B cell (primary cell): ENCODE results near the gene AAMP. TPM values are rescaled to one million over a fixed set of nuclear protein-coding genes. Genes with fewer than 3 reads are reported as not detected.

ENCODE experiments used
- ATAC-seq: fragments of 200-7000 bp; cut with Tn5 transposase; one replicate; pipeline ENCODE4 v1.10.0; 2021; ENCODE audit warnings: low read depth, mild to moderate bottlenecking, moderate number of reproducible peaks, moderate library complexity
- CTCF ChIA-PET: fragments of 350-600 bp; sonication (Branson Sonifier 250); formaldehyde crosslinking; loops from one replicate; lab custom pipeline; 2021; ENCODE audit warnings: antibody characterized with exemption, inconsistent platforms; lab: Charles Lee
- POLR2A ChIA-PET: fragments of 350-600 bp; sonication (Branson Sonifier 250); formaldehyde crosslinking; loops from one replicate; lab custom pipeline; 2021; ENCODE audit warnings: antibody characterized with exemption; lab: Charles Lee
- DNase-seq: peaks from one replicate; pipeline ENCODE4 v3.0.0; 2013
- H2AFZ ChIP-seq: 2 replicates; pipeline ENCODE4 v1.6.1; 2012; ENCODE audit warnings: mild to moderate bottlenecking, low read depth, low read length; ENCODE audit not compliant: insufficient read depth, poor library complexity, severe bottlenecking
- H3K27ac ChIP-seq, 2 donors: 1 replicate in 1 of 2; 2 replicates in 1 of 2; pipeline ENCODE4 v1.5.1; 2012 to 2013; ENCODE audit warnings: low read length in 2 of 2, mild to moderate bottlenecking in 2 of 2, moderate library complexity in 1 of 2
- H3K27me3 ChIP-seq, 4 experiments: fragments of 200-600 bp in 1 of 4; sonication (generic) in 1 of 4; replicated peaks in 1 of 4; 1 replicate in 2 of 4; 2 replicates in 2 of 4; pipeline versions ENCODE4 v1.6.1 to v1.7.0; 2013 to 2016; ENCODE audit warnings: low read length in 3 of 4, mild to moderate bottlenecking in 2 of 4, mixed read lengths in 1 of 4, moderate library complexity in 1 of 4; ENCODE audit not compliant: insufficient read depth in 4 of 4, control insufficient read depth in 3 of 4; ENCODE audit errors: control extremely low read depth in 1 of 4
- H3K36me3 ChIP-seq, 2 experiments: replicated peaks in 1 of 2; 1 replicate in 1 of 2; 2 replicates in 1 of 2; pipeline versions ENCODE4 v1.6.1 to v1.7.1; 2013; ENCODE audit warnings: low read length in 1 of 2; ENCODE audit not compliant: insufficient read depth in 2 of 2, control insufficient read depth in 1 of 2; ENCODE audit errors: control extremely low read depth in 1 of 2, extremely low read depth in 1 of 2
- H3K4me1 ChIP-seq, 2 donors: fragments of 200-600 bp in 1 of 2; sonication (generic) in 1 of 2; 1 replicate in 1 of 2; 2 replicates in 1 of 2; pipeline versions ENCODE4 v1.5.1 to v1.6.1; 2013 to 2017; ENCODE audit warnings: low read length in 2 of 2; ENCODE audit not compliant: control insufficient read depth in 2 of 2, insufficient read depth in 2 of 2
- H3K4me2 ChIP-seq: replicated peaks from 2 replicates; pipeline ENCODE3; 2012; ENCODE audit warnings: mild to moderate bottlenecking, low read depth, low read length; ENCODE audit not compliant: poor library complexity, severe bottlenecking
- H3K4me3 ChIP-seq, 5 experiments: fragments of 200-600 bp in 1 of 5; sonication (generic) in 1 of 5; 1 replicate in 3 of 5; 2 replicates in 2 of 5; pipeline versions ENCODE4 v1.5.1 to v1.7.0; 2011 to 2016; ENCODE audit warnings: low read length in 4 of 5, mild to moderate bottlenecking in 4 of 5, low read depth in 2 of 5, control low read depth in 1 of 5, moderate library complexity in 1 of 5; ENCODE audit not compliant: insufficient read depth in 1 of 5; ENCODE audit errors: control extremely low read depth in 1 of 5, extremely low read depth in 1 of 5
- H3K79me2 ChIP-seq: fragments of 200-600 bp; sonication (generic); one replicate; pipeline ENCODE4 v1.6.0; 2016; ENCODE audit warnings: low read length; ENCODE audit not compliant: control insufficient read depth, insufficient read depth
- H3K9ac ChIP-seq: fragments of 200-600 bp; sonication (generic); 2 replicates; pipeline ENCODE4 v1.6.1; 2017; ENCODE audit warnings: mild to moderate bottlenecking, low read length, moderate library complexity
- H3K9me3 ChIP-seq, 3 donors: one replicate each; pipeline versions ENCODE4 v1.6.1 to v1.7.1; 2013; ENCODE audit warnings: low read length in 2 of 3; ENCODE audit not compliant: control insufficient read depth in 2 of 3, insufficient read depth in 1 of 3; ENCODE audit errors: control extremely low read depth in 1 of 3
- H4K20me1 ChIP-seq: 2 replicates; pipeline ENCODE4 v1.6.0; 2012; ENCODE audit warnings: mild to moderate bottlenecking, low read length; ENCODE audit not compliant: insufficient read depth, control insufficient read depth, poor library complexity, severe bottlenecking
- H3K27ac Mint-ChIP-seq: one replicate; pipeline ENCODE4 v1.8.0; 2021; ENCODE audit warnings: mixed read lengths
- H3K27me3 Mint-ChIP-seq: one replicate; pipeline ENCODE4 v1.8.0; 2021; ENCODE audit warnings: mixed read lengths
- H3K4me1 Mint-ChIP-seq: one replicate; pipeline ENCODE4 v1.8.0; 2021; ENCODE audit warnings: mixed read lengths
- H3K4me3 Mint-ChIP-seq: one replicate; pipeline ENCODE4 v1.8.0; 2021; ENCODE audit warnings: mixed read lengths
- H3K9me3 Mint-ChIP-seq: one replicate; pipeline ENCODE4 v1.8.0; 2022; ENCODE audit warnings: mixed read lengths; ENCODE audit not compliant: insufficient read depth
- EZH2 ChIP-seq: IDR thresholded peaks from 2 replicates; pipeline ENCODE4 v1.6.1; 2012; ENCODE audit warnings: borderline replicate concordance, low read depth, mild to moderate bottlenecking, moderate library complexity, low read length; ENCODE audit not compliant: insufficient read depth, poor library complexity, severe bottlenecking
- WGBS: methylation state at CpG from one replicate; pipeline ENCODE4 v1.1.5; 2013; ENCODE audit warnings: missing lambda C conversion rate; ENCODE audit not compliant: insufficient coverage; 5-methylcytosine and 5-hydroxymethylcytosine counted together
- intact Hi-C: fragments of 100-400 bp; cut with micrococcal nuclease; formaldehyde crosslinking; loops from one replicate; pipeline ENCODE4 v1.10.0; 2022
- polyA plus RNA-seq: library from polyadenylated mRNA; depleted of rRNA; stranded (reverse); fragments of >200 nt; gene quantifications from 2 replicates; pipeline ENCODE4 v1.2.3, GENCODE V29; 2012
- total RNA-seq, 2 donors: library from RNA; stranded (reverse); fragments of 120-200 nt in 1 of 2; gene quantifications; 1 replicate in 1 of 2; 2 replicates in 1 of 2; pipeline versions ENCODE4 v1.2.3 to v1.2.4, GENCODE V29; 2013 to 2022
- TF ChIP-seq, protein P1 (sequence below): fragments of 200-600 bp; IDR thresholded peaks from one replicate; pipeline ENCODE4 v1.8.0; 2022; ENCODE audit warnings: antibody characterized with exemption, mild to moderate bottlenecking

AAMP gene
- total and polyA plus RNA-seq, 2 donors (not counting 1 experiment from before 2014, with no cell fraction given) = 56.4 to 65.7 TPM

DNA sequence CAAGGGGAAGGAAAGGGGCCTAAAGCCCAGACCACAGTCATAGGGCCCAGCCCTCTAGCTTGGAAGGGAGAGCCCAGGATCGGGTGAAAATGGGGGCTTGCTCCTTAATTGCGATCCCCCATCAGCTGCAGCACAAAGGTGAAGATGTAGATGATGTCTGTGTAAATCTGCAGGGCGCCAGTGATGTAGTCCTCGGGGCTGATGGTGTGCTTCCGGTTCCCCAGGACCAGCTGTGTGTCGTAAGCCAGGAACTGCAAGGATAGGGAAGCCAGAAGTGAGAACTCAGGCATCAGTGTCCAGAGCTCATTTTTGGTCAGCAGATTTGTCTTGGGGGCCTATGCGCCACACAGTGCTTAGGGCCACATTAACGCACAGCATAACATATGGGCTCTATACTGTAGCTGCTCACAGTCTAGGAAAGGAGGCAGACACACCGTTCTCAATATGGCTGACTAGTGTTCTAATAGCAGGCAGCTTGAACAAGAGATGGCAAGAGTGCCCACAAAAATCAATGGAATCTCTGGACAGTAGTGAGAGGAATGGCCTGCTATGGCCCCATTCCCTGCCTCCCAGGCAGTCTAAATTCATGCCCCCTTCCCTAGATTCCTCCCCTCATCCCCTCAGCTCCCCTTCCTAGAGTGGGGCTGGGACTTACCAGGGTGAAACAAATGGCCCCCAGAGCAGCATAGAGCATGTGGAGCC lies 5.6 kb upstream of the AAMP start:
- no peaks in the 10 kb centered on the region for H3K27me3 Mint-ChIP-seq
- intact Hi-C loops = no loop called here
- over 99% methylated on average over 7 of the region's 9 CpGs for WGBS
- no peak for DNase-seq
- H3K4me1 ChIP-seq = peaks cover 30 to 44% of the 10 kb centered on the region in 2 donors
- no peak overlapping the region for H3K9ac ChIP-seq
- H3K9me3 ChIP-seq = no peaks in the 10 kb centered on the region
- no peak overlapping the region for H3K4me3 ChIP-seq
- H3K4me2 ChIP-seq = no peak overlapping the region
- peak overlapping the region; percentile 88 for H3K27ac Mint-ChIP-seq
- TF ChIP-seq, protein P1, sequence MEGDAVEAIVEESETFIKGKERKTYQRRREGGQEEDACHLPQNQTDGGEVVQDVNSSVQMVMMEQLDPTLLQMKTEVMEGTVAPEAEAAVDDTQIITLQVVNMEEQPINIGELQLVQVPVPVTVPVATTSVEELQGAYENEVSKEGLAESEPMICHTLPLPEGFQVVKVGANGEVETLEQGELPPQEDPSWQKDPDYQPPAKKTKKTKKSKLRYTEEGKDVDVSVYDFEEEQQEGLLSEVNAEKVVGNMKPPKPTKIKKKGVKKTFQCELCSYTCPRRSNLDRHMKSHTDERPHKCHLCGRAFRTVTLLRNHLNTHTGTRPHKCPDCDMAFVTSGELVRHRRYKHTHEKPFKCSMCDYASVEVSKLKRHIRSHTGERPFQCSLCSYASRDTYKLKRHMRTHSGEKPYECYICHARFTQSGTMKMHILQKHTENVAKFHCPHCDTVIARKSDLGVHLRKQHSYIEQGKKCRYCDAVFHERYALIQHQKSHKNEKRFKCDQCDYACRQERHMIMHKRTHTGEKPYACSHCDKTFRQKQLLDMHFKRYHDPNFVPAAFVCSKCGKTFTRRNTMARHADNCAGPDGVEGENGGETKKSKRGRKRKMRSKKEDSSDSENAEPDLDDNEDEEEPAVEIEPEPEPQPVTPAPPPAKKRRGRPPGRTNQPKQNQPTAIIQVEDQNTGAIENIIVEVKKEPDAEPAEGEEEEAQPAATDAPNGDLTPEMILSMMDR = no peak
- no peak for TF ChIP-seq EZH2
- H2AFZ ChIP-seq = no peak overlapping the region
- H3K4me1 Mint-ChIP-seq = peaks cover 46% of the 10 kb centered on the region
- peaks cover 3 to 75% of the 10 kb centered on the region in 2 experiments for H3K36me3 ChIP-seq
- ChIA-PET CTCF (interaction anchor here (0.6 to 8.0 kb wide), 9 partner anchors 14 to 209 kb away, joined by 3 to 331 read pairs (median 5); partner anchors contain the start of genes CATIP and TMBIM1), POLR2A (interaction anchor here (0.6 to 3.7 kb wide), 4 partner anchors 11 to 125 kb away, joined by 3 to 36 read pairs (median 4); partner anchors contain the start of gene CTDSP1)
- ATAC-seq = no peak
- H3K4me3 Mint-ChIP-seq = no peak overlapping the region
- H3K27me3 ChIP-seq = no peaks in the 10 kb centered on the region
- peaks cover 32% of the 10 kb centered on the region for H3K79me2 ChIP-seq
- peaks cover 42% of the 10 kb centered on the region for H4K20me1 ChIP-seq
- H3K9me3 Mint-ChIP-seq = no peaks in the 10 kb centered on the region
- H3K27ac ChIP-seq = no peak overlapping the region

DNA sequence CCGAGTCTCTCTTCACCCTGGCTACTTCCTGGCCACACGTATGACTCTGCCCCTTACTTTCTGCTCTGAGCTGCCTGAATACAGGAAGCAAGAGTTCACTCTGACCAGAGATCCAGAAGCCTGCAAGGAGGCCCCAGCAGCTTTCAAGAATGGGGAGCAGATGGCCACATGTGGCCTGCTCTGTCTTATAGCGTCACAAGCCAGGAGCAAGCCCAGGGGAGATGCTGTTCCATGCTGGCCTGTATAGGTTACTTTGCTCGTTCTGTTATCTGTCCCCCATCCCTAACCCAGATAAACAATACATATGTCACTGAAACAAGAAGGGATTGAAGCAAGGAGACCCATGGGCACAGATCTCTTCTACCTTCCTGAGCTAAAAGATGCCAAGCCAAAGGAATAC lies 4.6 kb upstream of the AAMP start:
- Mint-ChIP-seq H3K4me1 (peaks cover 49% of the 10 kb centered on the region), H3K27me3 (no peaks in the 10 kb centered on the region), H3K4me3 (no peak overlapping the region), H3K27ac (peak overlapping the region; percentile 88), H3K9me3 (no peaks in the 10 kb centered on the region)
- peaks cover 30 to 44% of the 10 kb centered on the region in 2 donors for H3K4me1 ChIP-seq
- H3K9me3 ChIP-seq = no peaks in the 10 kb centered on the region
- H3K36me3 ChIP-seq = peaks cover 3 to 65% of the 10 kb centered on the region in 2 experiments
- peak overlapping the region in 1 of 2 donors; percentile 57 for H3K27ac ChIP-seq
- H4K20me1 ChIP-seq = peaks cover 32% of the 10 kb centered on the region
- intact Hi-C loops = loop anchor here (5.0 kb wide), 2 partner anchors 1223 to 1323 kb away; partner anchors contain the start of genes GMPPA and STK11IP
- H3K4me2 ChIP-seq = no peak overlapping the region
- no peak for ATAC-seq
- TF ChIP-seq EZH2 = no peak
- TF ChIP-seq, protein P1 = no peak
- ChIA-PET CTCF (interaction anchor here (1.1 to 8.0 kb wide), 5 partner anchors 15 to 120 kb away, joined by 5 to 331 read pairs (median 77); partner anchors contain the start of genes CATIP and TMBIM1), POLR2A (interaction anchor here (1.0 to 3.7 kb wide), 3 partner anchors 12 to 49 kb away, joined by 3 to 36 read pairs (median 32); partner anchors contain the start of gene TMBIM1)
- H3K9ac ChIP-seq = no peak overlapping the region
- H2AFZ ChIP-seq = no peak overlapping the region
- no peak for DNase-seq
- H3K27me3 ChIP-seq = no peaks in the 10 kb centered on the region
- peaks cover 29% of the 10 kb centered on the region for H3K79me2 ChIP-seq
- 76% methylated on average over 3 of the region's 4 CpGs for WGBS
- H3K4me3 ChIP-seq = no peak overlapping the region
